LNCAP (cell line): ENCODE results near the gene AKR1C4.

Experiments
- TF ChIP-seq, protein P1 (sequence below): fragments of 450-650 bp; IDR thresholded peaks from 2 replicates; pipeline ENCODE4 v1.5.1; 2017; ENCODE audit warnings: mild to moderate bottlenecking

Gene AKR1C4

DNA sequence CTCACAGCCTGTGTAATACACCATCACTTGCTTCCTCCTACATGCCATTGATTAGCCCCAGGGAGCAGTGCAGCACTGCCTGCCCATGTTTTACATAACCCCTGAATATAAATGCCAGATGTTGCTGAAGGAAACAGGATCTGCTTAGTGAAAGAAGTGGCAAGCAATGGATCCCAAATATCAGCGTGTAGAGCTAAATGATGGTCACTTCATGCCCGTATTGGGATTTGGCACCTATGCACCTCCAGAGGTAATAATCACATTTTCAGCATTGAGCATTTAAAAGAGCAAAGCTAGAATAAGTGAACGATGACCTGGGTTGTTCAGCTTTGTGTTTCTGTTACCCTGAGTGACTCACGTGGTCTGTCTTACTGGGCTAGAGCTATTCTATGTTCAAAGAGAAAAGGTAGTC lies at the start of gene AKR1C4:
Gene AKR1C4 (plus strand): TSS at position 136 of the 412 bp plus-strand sequence. CDS start 31 bp downstream, at position 167.
- TF ChIP-seq, protein P1, sequence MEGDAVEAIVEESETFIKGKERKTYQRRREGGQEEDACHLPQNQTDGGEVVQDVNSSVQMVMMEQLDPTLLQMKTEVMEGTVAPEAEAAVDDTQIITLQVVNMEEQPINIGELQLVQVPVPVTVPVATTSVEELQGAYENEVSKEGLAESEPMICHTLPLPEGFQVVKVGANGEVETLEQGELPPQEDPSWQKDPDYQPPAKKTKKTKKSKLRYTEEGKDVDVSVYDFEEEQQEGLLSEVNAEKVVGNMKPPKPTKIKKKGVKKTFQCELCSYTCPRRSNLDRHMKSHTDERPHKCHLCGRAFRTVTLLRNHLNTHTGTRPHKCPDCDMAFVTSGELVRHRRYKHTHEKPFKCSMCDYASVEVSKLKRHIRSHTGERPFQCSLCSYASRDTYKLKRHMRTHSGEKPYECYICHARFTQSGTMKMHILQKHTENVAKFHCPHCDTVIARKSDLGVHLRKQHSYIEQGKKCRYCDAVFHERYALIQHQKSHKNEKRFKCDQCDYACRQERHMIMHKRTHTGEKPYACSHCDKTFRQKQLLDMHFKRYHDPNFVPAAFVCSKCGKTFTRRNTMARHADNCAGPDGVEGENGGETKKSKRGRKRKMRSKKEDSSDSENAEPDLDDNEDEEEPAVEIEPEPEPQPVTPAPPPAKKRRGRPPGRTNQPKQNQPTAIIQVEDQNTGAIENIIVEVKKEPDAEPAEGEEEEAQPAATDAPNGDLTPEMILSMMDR = no peak

DNA sequence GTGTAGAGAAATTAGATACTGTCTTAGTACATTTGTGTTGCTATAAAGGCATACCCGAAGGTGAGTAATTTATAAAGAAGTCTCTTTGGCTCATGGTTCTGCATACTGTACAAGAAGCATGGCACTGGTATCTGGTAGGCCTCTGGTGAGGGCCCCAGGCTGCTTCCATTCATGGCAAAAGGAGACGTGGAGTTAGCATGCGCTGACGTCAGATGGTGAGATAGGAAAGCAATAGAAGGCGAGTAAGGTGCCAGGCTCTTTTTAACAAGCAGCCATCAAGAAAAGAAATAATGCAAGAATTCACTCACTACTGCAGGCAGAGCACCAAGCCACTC lies 49.8 kb upstream of the AKR1C4 start:
- TF ChIP-seq, protein P1 = no peak

DNA sequence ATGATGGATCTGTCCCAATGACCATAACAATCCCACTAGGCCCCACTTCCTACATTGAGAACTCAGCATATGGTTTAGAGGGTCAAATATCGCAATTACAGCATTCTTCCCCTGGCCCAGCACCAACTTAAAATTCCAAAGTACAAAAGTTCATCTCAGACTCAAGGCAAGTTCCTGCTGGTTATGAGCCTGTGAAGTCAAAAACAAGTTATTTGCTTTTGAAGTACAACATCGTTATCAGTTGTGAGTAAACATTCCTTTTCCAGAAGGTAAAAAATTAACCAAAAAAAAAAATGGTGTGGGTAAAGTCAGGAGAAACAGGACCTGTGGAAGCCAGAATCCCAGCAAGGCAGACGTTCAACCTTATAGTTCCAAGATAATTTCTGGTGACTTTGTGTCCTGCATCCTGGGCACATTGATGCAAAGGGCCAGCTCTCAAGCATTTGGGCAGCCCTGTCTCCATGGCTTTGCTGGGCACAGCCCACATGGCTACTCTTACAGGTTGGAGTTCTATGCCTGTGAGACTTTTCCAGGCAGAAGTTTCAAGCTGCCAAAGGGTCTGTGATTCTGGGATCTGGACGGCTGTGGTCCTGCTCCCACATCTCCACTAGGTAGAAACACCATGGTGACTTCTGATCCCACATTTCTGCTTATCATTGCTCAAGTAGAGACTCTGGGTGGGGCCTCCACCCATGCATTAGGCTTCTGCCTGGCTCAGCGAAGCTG lies 49.2 kb upstream of the AKR1C4 start:
- TF ChIP-seq, protein P1 = no peak

DNA sequence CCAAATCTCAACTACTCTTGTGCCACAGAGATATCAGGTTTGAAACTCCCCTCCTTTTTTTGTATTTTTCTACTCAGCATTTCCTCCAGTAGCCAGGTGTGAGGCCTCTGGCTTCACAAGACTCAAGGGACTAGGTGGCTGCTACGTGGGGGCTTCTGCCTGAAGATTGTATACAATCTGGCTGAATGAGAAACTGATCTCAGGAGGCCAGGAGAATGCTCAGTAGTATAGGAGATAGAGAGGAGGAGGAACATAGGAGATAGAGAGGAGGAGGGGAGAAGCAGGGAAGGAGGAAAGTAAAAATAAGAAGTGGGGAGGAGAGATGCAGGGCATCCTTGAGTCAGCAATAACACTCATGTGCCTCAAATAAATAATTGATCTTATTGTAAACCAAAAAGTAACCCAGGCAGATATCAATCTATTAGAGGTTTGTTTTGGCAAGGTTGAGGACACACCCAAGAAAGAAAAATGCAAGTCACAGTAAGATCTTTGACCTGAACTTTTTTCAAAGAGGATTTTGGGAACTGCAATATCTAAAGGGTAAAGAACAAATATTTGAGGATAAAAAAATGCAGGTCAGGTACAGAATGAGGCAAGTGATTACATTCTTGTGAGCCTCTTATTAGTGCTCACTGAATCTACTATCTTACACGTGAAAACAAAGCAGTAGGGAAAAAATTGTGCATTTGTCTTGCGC lies 48.5 kb upstream of the AKR1C4 start:
- TF ChIP-seq, protein P1 = no peak

DNA sequence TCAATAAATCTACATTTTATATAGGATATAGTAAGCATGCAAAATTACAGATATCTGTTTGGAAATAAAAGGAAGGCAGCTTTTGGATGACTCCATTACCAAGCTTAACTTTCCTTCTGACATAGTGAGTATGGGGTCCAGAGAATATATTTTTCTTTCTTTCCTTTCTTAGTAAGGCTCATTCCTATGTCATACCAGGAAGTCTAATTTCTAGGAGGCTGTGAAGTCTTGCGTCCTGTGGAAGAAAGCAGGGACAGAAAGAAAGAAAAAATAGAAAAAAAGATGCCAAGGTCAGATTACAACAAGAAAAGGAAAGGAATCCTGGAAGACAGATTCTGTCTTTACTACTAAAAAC lies 48.0 kb upstream of the AKR1C4 start:
- TF ChIP-seq, protein P1 = no peak

DNA sequence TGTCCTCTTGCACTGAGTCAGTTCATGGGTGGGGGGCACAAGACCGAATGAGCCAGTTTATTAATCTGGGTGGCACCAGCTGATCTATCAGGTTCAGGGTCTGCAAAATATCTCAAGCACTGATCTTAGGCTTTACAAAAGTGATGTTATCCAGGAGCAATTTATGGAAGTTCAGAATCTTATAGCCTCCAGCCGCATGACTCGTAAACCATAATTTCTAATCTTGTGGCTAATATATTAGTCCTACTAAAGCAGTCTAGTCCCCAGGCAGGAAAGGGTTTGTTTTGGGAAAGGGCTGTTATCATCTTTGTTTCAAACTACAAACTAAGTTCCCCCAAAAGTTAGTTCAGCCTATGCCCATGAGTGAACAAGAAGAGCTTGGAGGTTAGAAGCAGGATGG lies 45.6 kb upstream of the AKR1C4 start:
- TF ChIP-seq, protein P1 = no peak

DNA sequence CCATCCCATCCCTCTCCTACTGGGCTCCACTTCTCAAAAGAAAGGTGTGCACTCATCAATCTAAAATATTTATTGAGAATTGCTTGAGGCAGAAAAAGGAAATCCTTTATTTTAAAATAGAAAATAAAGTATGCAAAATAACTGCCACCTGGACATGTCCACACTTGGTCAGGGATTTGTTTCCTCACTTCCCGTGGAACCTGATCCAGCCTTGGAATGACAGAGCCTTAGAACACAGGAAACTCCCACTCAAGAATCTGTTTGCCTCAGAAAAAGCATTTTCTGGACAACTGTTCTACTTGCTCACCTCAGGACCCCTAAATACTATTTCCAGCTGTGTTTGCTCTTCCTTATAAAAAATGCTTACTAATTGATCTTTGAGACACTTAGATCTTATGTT lies 40.7 kb upstream of the AKR1C4 start:
- TF ChIP-seq, protein P1 = no peak
